Fibroblast of skin of right quadriceps (primary cell): ENCODE measurements around the gene PAX3.

Source experiments
- DNase-seq: peaks from one replicate; pipeline ENCODE4 v3.0.0-alpha.2; 2013

PAX3 gene

DNA sequence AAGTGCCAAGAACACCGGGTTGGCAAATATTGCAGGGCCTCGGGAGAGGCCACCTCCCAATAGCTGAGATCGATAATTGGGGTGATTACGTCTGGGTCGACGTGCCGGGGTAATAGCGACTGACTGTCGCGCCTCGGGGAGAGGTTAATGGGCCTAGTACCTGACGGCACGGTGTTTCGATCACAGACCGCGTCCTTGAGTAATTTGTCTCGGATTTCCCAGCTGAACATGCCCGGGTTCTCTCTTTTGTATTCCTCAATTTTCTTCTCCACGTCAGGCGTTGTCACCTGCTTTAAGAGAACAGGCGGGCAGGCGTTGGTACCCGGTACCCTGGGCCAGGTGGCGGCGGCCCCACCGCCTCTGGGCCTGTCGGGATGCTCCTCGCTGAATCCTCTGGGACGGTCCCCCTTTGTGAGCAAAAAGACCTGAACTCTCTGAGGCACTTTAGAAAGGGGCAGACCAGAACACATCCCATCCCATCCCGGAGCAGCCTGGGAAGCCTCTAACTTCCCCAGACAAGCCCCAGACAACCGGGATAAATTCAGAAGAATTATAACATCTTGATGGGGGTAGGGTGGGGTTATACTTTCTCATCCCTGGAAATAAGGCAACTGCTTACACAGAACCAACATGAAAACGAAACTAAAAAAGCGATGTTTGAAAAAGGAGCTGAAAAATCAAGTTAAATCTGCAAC is 3.3 kb downstream of the PAX3 start:
- DNase-seq: no peak

DNA sequence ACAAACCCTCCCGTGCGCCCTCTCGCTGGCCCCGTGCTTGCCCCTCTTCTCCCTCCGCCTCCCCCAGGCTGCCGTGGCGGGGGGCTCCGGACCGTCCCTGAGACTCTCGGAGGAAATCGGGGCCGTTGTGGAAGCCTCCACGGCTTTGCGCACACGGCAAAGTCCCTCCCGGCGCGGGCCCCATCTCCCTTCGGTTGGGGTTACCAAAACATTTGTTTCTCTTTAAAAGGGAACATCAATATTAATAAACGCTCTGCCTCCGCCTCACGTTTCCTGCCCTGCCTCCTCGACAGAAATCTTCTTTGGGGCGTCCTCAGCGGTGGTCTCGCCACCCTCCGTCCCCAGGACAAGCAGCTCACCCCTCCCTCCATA is 3.8 kb downstream of the PAX3 start:
- no peak for DNase-seq

DNA sequence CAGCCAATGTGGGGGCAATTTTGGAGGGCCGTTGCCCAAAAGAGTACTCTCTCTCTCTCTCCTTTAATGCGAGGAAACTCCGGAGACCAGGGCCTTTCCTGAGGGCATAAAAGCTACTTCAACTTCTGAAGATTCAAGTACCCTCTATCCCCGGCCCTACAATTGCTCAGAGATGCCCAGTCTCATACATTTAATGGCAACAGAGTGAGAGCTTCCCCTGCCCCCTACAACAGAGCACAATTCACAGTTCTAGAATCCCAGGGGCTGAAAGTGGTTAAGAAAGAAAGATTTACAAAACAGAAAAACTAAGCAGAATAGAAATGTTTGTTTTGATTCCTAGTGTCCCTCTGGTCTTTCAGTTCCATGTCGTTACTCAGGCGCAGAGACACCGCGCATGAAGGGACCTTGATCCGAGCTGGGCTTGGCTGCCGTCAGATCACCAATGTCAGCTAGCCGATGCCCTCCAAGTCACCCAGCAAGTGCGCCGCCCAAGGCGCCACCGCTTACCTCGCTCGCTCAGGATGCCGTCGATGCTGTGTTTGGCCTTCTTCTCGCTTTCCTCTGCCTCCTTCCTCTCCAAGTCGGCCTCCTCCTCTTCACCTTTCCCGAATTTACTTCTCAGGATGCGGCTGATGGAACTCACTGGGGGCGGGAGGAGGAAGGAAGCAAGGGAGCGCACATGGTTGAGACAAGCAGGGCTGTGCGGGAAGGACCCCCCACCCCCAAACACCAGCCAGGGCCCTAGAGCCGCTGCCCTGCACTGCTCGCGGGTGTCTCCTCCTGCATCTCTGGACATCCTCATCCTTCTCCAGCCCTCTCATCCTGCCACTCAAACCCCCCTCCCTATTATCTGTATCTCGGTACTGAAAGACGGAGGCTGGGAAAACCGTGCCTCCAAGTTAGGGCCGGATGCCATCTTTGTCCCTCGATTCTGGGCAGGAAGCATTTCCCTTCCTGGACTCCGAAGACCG is 4.9 kb downstream of the PAX3 start:
- DNase-seq: no peak

DNA sequence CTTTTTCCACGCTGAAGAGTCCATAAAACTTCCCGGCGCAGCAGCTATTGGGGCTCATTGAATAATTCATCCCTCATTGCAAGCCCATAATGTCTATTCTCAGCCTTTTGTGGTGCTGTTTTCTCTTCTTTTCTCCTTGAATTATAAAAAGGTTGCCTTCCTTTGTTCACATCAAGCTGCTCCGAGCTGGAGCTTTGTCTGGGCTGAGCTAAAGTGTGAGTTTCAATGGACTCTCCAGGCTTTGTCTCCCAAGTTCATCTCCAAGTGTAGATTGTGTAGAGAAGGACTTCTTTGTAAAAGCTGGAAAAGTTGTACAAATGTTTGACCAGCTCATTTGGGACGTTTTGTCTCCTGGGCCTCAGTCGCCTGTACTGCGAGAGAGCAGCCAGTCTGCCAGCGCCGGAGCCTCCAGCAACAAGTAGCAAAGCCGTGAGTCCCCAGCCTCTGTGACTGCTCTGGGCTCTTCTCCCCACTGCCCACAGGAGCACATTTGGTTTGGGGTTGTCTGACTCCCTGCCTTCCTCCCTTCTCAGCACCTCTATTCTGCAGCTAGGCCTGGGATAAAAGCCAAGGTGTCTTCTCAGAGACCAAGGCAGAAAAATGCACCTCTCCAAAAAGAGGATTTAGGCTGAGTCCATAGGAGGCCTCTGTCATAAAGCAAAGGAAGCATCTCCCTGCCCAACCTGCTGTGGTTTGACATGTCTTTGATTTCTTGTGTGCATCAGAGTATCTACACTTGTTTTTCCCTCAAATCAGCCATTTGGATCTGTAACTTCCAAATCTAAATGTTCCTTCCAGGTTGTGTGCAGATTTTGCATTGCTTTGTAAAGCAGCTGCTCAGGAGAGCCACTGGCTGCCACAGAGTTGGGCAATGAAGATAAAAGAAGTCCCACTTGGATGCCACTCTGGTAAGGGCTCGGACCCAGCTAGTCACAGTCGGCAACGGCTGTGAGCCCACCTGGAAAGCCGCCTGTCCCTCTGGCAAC is 6.4 kb downstream of the PAX3 start:
- DNase-seq: no peak

DNA sequence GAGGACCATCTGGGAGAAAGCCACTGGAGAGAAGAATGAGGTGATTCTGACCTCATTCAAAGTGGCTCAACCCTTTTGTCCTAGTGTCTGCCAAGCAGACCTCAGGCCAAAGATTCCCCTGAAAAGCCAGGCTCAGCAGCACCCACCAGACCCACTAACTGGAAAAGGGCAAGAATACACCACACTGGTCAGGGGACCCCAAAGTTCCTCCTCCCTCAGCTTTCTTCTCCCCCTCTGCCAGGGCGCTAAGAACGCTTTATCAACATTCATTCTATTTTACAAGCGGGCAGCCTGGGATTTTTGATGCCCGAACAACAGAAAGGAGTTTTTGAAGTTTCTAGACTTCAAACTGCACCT is 7.3 kb downstream of the PAX3 start:
- no peak for DNase-seq

DNA sequence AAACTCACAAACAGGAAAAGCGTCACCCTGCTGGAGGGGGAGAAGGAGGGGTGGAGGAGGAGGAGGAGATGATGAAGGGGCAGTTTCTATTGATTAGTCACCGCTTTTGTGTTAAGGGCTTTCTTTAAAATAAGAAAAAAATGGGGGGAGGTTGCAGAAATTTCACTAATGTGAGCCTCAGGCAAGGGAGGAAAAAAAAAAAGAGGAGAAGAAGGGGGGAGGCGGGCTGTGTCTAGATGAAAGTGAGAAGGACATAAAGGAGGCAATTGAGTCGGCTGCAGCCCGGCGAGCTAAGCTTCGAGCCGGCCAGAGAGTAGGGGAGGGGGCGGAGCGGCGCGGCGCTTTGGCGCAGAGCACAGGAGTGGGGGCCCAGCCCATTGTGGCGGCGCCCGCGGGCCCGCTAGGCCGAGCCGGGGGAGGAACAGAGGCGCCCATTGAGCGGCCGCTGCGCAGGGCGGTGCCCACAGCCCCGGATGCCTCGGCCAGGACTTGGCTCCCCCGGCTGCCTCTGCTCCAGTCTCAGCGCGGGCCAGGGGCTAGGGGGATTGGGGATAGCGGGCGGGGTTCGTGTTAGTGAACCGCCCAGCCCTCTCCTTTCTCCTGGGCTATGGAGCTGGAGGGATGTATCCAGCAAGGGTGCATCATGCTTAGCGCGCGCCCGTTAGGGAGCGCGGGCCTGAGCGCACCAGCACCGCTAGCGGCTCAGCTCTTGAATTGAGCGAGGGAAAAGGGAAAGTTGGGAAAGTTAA is 7.9 kb downstream of the PAX3 start:
- DNase-seq: peak; percentile 10

DNA sequence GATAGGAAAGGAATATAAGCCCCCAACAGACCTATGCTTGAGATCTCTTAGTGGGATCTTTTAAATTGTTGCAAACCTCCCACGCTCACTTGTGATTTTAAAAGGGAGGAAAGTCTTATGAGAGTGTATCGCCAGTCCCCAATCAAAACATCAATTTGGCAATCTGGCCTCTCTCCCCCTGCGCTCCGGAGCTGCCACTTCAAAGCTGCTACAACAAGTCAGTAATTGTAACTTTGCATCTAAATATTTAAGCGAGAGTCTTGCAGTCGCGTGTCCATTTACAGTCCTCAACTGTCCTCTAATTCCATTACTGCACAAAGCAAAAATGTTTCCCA is 8.4 kb downstream of the PAX3 start:
- no peak for DNase-seq

DNA sequence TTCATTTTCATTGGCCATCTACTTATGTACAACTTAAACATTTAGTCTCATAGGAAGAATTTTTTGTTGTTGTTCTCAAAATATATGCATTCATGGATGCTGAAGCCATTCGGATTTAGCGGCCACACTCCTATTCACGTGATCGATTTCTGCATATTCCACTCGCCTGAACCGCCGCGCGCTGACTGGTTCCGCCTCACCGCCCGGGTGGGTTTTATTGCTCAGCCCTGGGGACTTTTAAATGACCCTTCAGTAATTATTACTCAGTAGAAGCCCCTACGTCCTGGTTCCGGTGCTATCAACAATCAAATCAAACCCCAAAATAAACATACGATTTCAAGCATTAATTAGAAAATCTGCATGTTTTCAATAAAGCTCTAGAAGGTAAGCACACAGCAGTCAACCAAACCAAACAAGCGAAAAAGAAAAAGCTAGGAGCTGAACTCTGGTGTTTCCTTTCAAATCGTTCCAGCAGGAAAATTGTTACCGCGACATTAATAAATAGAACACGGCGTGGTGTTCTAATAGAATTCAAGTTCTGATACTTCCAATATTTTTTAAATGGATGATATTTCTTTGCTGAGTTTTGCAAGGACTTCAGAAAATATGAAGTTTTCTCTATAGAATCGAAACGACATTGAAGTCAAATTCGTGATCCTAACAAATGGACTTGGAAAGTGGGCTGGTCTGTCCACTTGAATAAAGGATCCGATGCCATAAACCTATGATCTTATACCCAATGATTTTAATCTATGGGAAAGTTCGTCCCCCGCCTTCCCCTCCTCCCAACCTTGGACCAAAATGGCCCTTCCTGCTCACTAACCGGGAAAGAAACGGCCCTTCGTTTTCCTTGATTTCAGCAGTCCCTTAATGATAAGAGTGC is 9.3 kb downstream of the PAX3 start:
- no peak for DNase-seq

DNA sequence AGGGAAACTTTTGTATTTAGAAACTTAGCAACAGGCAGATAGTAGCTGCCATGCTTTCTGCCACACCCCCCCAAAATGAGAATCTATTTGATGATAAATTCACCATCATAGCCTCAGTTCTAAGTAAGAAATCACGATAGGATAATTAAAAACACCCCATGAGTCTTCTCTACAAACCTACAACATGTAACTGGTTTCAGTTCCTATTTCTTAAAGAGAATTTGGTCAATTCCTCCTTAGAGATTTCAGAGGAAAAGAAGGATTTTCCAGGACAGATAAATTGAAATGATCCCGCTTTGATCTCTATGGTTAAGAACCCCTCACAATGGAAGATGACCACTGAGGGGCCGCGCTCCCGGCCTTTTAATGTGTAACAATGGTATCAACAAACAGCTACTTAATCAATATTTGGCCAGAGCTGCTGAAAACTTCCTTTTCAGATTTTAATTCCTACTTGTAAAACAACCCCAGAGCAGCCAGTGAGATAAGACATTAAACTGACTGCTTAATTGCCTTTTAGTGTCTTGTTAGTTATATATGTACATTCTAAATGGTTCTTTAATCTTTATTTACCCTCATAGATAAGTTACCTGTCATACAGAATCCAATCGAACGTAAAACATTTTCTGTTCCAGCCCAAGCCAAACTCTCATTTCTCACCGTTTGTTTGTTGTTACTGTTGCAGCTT is 10.1 kb downstream of the PAX3 start:
- no peak for DNase-seq

DNA sequence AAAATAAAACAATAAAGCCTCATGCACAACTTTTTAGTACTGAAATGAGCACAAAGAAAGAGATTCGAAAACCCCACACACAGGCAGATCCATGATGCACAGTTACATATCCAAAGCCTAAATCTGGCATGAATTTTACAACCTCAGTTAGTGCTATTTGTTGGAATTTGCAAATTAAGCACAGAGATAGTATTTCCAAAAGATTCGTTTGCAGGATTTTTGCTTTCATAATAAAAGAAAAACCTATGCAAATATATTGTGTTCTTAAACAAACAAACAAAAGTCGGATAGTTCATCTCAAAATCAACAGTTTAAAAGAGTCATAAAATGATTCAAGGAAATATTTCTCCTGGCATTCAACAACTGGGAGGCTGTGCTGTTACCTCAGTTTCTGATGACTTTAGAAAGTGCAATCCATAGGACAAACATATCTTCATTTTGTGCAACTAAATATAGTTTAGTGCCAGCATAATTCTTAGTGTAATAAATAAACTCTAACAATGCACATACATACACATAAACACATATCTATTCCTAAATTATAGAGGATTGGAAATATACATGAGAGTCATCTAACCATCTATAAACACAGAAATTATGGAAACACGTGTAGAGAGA is 10.8 kb downstream of the PAX3 start:
- no peak for DNase-seq

DNA sequence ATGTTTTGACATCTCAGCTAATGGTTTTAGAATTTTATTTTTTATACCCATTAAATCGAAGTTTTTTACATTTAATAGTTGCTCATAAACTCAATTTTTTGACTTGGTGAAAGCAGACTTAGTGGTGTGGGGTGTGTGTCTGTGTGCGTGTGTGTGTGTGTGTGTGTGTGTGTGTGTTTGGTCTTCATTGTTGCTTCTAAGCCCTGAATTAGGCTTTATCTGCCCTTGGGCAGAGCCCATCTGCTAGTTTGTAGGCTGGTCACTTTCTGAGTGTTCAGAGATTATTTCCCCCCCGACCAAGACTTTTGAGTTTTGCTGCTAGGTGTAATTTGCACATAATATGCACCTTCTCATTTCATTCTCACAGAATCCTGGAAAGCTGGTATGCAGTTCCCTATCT is 14.3 kb downstream of the PAX3 start:
- DNase-seq: no peak

DNA sequence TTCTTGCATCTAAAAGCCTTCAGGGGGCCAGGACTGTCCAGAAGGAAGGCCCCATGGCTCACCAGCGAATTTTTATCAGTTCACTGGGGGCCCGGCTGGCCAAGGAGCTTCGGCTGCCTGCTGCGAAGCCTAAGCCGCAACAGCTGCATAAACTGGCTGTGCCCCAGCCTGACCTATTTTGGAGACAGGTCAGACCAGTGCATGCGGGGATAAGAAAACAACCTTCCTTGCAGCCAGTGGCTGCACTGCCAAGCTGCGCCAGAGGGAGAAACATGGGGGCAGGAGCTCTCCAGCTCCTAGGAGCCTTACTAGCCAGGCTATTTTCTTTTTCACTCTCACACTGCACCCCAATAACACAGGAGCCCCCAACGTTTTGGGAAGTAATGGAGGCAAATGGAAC is 15.2 kb downstream of the PAX3 start:
- DNase-seq: no peak

DNA sequence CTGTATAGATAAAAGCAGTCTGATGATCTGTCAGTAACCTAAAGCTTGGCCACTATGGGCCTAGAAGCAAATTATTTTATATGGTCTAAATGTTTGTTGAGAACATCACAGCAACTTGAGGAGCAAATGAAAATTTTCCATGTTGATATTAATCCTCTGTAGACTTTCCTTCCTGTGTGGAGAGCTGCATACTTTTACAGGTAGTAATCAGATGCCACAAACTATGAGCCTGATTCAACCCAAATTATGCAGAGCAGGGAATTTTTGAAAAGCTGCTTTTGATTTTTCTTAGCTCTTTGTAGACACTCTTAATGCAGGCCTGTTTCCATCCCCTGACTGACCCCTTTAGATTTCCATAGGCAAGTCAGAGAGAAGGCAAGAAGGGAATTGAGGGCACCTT is 17.3 kb downstream of the PAX3 start:
- no peak for DNase-seq

DNA sequence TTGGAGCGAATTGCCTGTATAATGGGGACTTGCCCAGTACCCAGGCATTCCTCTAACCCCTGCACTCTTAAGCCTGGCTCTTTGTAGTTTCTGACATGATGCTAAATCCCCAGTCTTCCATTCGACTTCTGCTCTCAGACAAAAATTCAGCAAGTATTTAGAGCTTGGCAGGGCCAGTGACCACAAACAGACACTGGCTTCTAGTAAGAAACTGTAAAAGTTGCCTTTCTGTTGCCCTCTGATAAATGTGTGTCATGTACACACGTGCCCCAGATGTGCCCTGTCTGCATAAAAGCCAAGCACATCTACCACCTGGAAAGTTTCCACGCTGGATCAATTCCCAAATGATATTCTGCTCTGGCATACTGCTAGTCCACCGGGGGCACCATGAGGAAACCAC is 18.0 kb downstream of the PAX3 start:
- DNase-seq: no peak

DNA sequence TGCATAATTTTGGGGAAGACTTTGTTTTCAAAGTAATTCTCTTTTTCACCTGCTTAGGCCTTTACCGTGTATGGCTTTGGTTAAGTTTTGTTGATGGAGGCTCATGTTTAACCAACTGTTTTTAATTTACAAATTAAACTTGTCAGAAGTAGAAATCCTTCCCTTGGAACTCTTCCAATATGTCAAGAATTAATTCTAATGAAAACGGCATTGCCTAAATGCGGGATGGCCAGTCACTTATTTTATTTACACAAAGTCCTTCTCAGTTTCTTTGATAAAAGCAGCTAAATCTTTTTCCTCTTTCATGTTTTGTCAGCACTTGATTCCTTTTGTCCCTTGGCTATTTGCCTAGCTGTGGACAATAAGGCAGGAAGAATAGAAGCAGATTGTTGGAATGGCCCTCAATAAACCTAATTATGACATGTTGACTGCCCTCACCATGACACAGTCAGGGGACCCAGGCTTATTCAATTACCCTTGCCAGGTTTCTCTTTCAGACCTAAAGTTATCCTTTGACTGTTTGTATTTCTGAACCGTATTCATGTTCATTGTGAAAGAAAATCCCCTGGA is 26.3 kb downstream of the PAX3 start:
- DNase-seq: no peak

DNA sequence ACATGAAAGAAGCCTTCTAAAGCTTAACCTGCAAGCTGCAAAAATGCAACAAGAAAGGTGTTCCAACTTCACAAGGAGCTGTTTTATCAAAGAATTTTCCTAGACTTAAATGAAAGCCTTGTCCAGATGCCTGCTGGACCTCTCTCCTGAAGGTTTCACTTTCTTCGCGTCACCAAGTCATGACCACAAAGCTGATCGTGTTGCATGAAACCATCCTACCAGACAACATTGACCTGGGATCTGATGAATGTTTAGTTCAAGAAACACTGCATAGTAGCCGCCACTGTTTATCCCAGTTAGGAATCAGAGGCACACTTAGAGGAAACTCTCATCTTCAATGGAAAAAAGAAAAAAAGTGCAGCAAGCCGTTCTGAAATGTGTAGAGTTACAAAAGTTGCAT is 26.9 kb downstream of the PAX3 start:
- DNase-seq: no peak

DNA sequence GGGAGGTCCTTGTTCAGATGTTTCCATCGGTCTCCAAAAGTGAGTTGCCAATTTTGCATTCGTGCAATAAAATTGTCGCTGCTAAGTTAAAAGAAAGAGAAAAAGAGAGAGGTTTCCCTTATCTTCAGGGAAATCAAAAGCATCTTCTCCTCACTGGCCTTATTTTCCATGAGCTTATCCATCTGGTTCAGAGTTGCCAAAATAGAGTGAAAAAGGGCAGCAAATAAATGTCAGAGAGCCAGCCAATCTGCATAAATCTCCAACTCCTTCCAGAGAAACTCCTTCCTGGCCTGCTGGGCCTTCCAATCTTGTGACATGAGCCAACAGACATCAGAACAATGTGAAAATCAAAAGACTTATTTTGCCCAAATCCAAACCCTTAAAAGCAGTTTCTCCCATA is 28.4 kb downstream of the PAX3 start:
- no peak for DNase-seq

DNA sequence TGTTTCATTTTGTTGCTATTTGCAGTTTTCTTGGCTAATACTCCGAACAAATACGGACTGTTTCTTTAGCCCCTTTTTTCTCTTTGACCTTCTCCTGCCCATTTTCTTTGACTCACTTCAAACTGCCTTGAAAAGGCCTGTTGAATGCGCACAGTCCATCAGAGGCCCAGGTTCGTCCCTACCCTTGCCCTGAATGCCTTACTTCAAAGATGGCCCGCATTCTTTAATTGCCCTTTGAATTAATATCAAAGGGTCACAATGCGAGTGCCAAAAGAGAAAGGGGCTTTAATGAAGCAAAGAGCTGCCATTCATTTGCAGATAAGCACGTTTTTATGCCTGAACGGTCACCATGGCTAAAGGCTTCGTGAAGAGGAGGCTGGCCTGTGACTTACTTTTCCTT is 29.7 kb downstream of the PAX3 start:
- no peak for DNase-seq

DNA sequence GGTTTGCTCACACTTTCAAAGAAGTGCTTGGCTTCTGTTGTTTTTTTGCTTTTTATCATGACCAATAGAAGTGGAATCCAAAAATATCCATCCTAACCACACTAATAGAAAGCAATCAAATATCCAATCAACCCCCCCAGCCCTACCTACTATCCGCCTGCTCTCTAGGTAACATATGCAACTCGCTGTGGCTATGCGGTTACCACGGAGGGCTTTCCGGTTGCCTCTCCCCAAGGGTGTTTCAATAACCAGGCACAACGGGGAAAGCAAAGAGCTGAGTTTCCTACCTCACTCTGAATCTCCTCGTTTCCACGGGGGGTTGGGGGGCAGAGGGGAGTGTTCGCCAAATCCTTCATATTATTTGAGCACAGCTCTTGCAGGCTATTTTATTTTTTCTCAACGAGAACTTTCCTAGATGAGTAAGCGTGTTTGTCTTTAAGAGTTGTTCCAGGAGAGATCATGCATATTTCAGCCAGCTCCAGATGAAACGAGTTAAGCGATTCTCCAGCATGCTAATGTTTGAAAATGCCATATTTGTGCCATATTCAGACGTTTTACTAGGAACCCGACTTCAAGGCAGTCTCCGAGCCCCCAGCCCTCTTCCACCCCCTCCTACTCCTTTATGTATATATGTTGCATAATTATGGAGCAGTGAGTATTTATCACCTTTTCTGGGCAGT is 30.3 kb downstream of the PAX3 start:
- DNase-seq: no peak
